ENCODE data around the gene ARL5C.

GRCh38 chr17:39134878-39135277 lies 31.1 kb downstream of the ARL5C start:
- TF ChIP-seq ESRRG (CRISPR knock-in tag; IDR thresholded peaks at IDR 0.05) (no peak), PATZ1 (CRISPR knock-in tag; IDR thresholded peaks at IDR 0.05; ENCODE audit: borderline replicate concordance) (no peak), GLIS3 (CRISPR knock-in tag; IDR thresholded peaks at IDR 0.05) (no peak), TCF4 (CRISPR knock-in tag; IDR thresholded peaks at IDR 0.05; ENCODE audit: borderline replicate concordance) (no peak), TOX (CRISPR knock-in tag; IDR thresholded peaks at IDR 0.05; ENCODE audit: borderline replicate concordance) (no peak), OSR1 (CRISPR knock-in tag; IDR thresholded peaks at IDR 0.05) (no peak), ZFP30 (CRISPR knock-in tag; IDR thresholded peaks at IDR 0.05) (no peak), ISL1 (CRISPR knock-in tag; IDR thresholded peaks at IDR 0.05) (no peak)
